ENCODE data around the gene SIRT4. TPM values are rescaled to one million over a fixed set of nuclear protein-coding genes. Genes with fewer than 3 reads are reported as not detected.
A peak's percentile ranks its signal among the peaks of the same experiment; 100 is the strongest.
"Not testable (repeated sequence)": the region's sequence is repeated elsewhere in the genome, so short reads cannot be mapped to it uniquely, and the experiment has no call there.

SIRT4 gene, protein sequence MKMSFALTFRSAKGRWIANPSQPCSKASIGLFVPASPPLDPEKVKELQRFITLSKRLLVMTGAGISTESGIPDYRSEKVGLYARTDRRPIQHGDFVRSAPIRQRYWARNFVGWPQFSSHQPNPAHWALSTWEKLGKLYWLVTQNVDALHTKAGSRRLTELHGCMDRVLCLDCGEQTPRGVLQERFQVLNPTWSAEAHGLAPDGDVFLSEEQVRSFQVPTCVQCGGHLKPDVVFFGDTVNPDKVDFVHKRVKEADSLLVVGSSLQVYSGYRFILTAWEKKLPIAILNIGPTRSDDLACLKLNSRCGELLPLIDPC
- 0.79 TPM for total RNA-seq
- polyA plus RNA-seq: 1 to 10 TPM in 3 of 4 donors, not detected in 1; 1.1 to 2.8 (median 1.2) TPM

DNA sequence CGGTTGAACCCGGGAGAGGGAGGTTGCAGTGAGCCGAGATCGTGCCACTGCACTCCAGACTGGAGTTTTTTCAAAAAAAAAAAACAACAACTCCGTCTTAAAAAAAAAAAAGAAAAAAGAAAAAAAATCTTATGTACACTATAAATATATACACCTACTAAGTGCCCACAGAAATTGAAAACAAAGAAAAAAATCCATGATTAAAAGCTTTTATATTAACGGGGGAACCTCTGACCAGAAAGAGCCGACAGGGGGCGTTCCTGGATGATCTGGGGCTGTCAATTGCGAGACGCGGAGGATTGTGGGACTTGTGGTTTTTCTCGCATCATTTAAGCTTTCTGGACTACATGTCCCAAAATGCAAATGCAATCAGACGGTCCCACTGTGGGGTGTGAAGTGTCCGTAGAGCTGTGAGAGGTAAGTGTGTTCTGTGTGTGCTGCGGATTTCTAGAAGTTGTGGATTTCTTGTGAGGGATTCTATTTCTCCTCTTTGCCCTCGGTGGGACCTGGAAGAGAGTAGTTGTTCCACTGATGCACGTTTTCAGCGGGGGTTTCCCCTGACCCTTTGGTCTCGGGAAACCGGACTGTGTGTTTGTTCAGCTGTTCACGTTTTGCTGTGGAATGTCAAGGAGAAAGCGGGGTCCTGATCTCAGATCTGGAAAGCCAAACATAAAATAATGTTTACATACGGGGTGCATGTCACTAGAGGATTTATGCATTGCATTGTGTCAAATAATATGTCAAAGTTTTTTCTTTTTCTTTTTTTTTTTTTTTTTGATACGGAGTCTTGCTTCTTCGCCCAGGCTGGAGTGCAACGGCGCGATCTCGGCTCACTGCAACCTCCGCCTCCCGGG lies at the start of gene SIRT4:
Gene SIRT4 (plus strand): TSS at position 360 of the 854 bp plus-strand sequence. CDS start 1,241 bp downstream, outside the sequence.
- Histone ChIP-seq H3K27ac (ENCODE audit: insufficient read depth, low read length, poor library complexity, severe bottlenecking) (peak within 1 kb of the TSS; percentile 65), H3K27me3 (ENCODE audit: control insufficient read depth, insufficient read depth, low read length) (no peaks in the 10 kb centered on the region), H3K9me3 (ENCODE audit: control insufficient read depth in 2 of 2, low read length in 2 of 2) (no peaks in the 10 kb centered on the region), H3K4me3 (ENCODE audit: low read depth, low read length) (peak within 1 kb of the TSS; percentile 98), H3K36me3 (ENCODE audit: control insufficient read depth, insufficient read depth, low read length) (no peaks in the 10 kb centered on the region), H3K4me1 (ENCODE audit: control insufficient read depth, insufficient read depth, low read length, poor library complexity, severe bottlenecking) (peaks cover 13% of the 10 kb centered on the region)
- peak; percentile 84 to 96 (median 90) for DNase-seq
- H3K36me3 Mint-ChIP-seq: no peaks in the 10 kb centered on the region
- no peaks in the 10 kb centered on the region for H3K27me3 Mint-ChIP-seq
- peak; percentile 100 for ATAC-seq (ENCODE audit: low read depth in 2 of 2)
- no peaks in the 10 kb centered on the region for H3K9me3 Mint-ChIP-seq
- H3K4me3 Mint-ChIP-seq: peak within 1 kb of the TSS; percentile 88 to 94 (median 93)
- peak within 1 kb of the TSS; percentile 32 to 91 (median 84) for H3K27ac Mint-ChIP-seq
- H3K4me1 Mint-ChIP-seq: peaks cover 3 to 13% (median 6%) of the 10 kb centered on the region in 4 donors

DNA sequence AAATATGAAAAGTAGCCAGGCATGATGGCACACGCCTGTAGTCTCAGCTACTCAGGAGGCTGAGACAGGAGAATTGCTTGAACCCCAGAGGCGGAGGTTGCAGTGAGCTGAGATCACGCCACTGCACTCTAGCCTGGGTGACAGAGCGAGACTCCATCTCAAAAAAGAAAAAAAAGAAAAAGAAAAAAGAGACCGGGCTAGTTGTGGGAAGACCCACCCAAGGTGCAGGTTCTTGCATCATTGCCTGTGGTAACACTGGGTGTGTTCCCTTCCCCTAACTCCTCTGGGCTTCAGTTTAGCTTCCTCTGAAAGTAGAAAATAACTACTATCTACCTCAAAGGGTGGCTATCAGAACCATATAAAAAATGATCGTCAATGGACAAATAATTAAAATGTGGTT lies 48.8 kb upstream of the SIRT4 start:
- peaks cover 25 to 95% (median 74%) of the 10 kb centered on the region in 4 donors for H3K4me1 Mint-ChIP-seq
- H3K27me3 Mint-ChIP-seq; H3K27me3 ChIP-seq (ENCODE audit: control insufficient read depth, insufficient read depth, low read length); H3K9me3 ChIP-seq (ENCODE audit: control insufficient read depth in 2 of 2, low read length in 2 of 2); H3K9me3 Mint-ChIP-seq; H3K36me3 ChIP-seq (ENCODE audit: control insufficient read depth, insufficient read depth, low read length): not testable (repeated sequence)
- H3K4me3 Mint-ChIP-seq: peak overlapping the region; percentile 76 to 92 (median 84)
- DNase-seq: peak; percentile 13 to 85 (median 74)
- peak; percentile 35 to 37 for ATAC-seq (ENCODE audit: low read depth in 2 of 2)
- peaks cover 95% of the 10 kb centered on the region for H3K4me1 ChIP-seq (ENCODE audit: control insufficient read depth, insufficient read depth, low read length, poor library complexity, severe bottlenecking)
- peak overlapping the region; percentile 82 for H3K27ac ChIP-seq (ENCODE audit: insufficient read depth, low read length, poor library complexity, severe bottlenecking)
- peak overlapping the region; percentile 65 for H3K4me3 ChIP-seq (ENCODE audit: low read depth, low read length)
- peak overlapping the region; percentile 88 to 95 (median 93) for H3K27ac Mint-ChIP-seq
- H3K36me3 Mint-ChIP-seq: peaks cover 17% of the 10 kb centered on the region

DNA sequence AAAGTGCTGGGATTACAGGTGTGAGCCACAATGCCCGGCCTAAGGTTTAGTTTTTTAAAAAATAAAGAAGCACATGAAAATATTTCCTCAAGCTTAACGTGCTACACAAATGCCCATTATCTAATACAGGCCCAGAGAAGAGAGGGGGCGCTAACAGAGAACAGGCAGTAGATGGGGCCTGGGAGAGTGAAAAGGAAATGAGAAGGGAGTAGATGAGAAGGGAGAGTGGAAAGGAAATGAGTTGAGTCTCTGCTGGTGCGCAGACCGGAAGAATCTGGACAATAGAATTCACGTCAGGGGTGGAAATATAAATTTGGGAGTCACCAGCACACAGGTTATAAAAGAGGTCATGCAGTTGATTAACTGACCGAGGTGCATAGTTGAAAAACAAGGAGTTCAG lies 47.3 kb upstream of the SIRT4 start:
- Mint-ChIP-seq H3K27me3 (no peaks in the 10 kb centered on the region), H3K36me3 (peaks cover 15% of the 10 kb centered on the region), H3K4me3 (peak overlapping the region; percentile 47 to 83 (median 66)), H3K4me1 (peaks cover 29 to 96% (median 70%) of the 10 kb centered on the region in 4 donors), H3K9me3 (no peaks in the 10 kb centered on the region), H3K27ac (peak overlapping the region; percentile 78 to 94 (median 88))
- H3K27ac ChIP-seq (ENCODE audit: insufficient read depth, low read length, poor library complexity, severe bottlenecking): peak overlapping the region; percentile 82
- no peak for ATAC-seq (ENCODE audit: low read depth in 2 of 2)
- no peak for DNase-seq
- H3K9me3 ChIP-seq (ENCODE audit: control insufficient read depth in 2 of 2, low read length in 2 of 2): no peaks in the 10 kb centered on the region
- H3K36me3 ChIP-seq (ENCODE audit: control insufficient read depth, insufficient read depth, low read length): peaks cover 3% of the 10 kb centered on the region
- peak overlapping the region; percentile 26 for H3K4me3 ChIP-seq (ENCODE audit: low read depth, low read length)
- H3K27me3 ChIP-seq (ENCODE audit: control insufficient read depth, insufficient read depth, low read length): no peaks in the 10 kb centered on the region
- peaks cover 94% of the 10 kb centered on the region for H3K4me1 ChIP-seq (ENCODE audit: control insufficient read depth, insufficient read depth, low read length, poor library complexity, severe bottlenecking)

DNA sequence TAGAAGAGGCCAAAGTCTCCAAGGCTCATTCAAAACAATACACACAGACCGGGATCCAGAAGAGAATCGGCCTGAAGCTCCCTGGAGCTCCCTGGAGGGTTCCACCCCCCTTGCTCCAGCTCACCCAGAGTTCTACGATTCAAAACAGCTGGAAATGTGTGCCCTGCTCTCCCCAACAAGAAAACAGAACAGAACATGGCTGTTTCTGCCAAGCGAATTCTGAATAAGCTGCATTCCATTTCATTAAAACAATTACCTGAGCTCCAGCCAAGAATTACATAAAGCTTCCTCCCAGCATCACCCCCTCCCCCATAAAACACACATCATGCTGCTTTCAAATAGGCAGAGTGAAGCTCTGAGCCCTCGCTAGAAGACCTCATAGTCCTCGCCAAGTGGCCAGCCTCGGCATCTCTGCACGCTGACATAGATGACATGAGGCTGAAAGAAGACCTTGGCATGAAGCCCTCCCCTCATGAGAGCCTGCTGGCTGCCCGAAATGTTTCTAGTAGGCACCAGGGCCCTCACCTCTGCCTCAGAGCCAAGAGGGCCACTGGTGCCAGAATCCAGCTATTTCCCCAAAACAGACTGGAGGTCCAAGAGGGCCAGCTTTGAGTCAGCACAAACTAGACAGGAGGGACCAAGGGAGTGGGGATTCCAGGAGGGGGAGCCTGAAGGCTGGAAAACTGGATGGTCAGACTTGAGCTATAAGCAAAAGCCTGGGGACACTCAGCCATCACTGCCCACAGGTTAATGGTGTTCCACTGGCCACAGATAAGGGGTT lies 44.9 kb upstream of the SIRT4 start:
- ATAC-seq (ENCODE audit: low read depth in 2 of 2) (no peak), DNase-seq (no peak)
- Mint-ChIP-seq H3K27me3 (no peaks in the 10 kb centered on the region), H3K4me1 (peaks cover 26 to 96% (median 74%) of the 10 kb centered on the region in 4 donors), H3K9me3 (no peaks in the 10 kb centered on the region), H3K4me3 (peak overlapping the region in 3 of 4 donors; percentile 39 to 85 (median 46)), H3K36me3 (peaks cover 23% of the 10 kb centered on the region), H3K27ac (peak overlapping the region; percentile 87 to 91 (median 91))
- no peaks in the 10 kb centered on the region for H3K9me3 ChIP-seq (ENCODE audit: control insufficient read depth in 2 of 2, low read length in 2 of 2)
- peak overlapping the region; percentile 43 for H3K27ac ChIP-seq (ENCODE audit: insufficient read depth, low read length, poor library complexity, severe bottlenecking)
- H3K4me3 ChIP-seq (ENCODE audit: low read depth, low read length): no peak overlapping the region
- peaks cover 3% of the 10 kb centered on the region for H3K36me3 ChIP-seq (ENCODE audit: control insufficient read depth, insufficient read depth, low read length)
- no peaks in the 10 kb centered on the region for H3K27me3 ChIP-seq (ENCODE audit: control insufficient read depth, insufficient read depth, low read length)
- peaks cover 93% of the 10 kb centered on the region for H3K4me1 ChIP-seq (ENCODE audit: control insufficient read depth, insufficient read depth, low read length, poor library complexity, severe bottlenecking)

DNA sequence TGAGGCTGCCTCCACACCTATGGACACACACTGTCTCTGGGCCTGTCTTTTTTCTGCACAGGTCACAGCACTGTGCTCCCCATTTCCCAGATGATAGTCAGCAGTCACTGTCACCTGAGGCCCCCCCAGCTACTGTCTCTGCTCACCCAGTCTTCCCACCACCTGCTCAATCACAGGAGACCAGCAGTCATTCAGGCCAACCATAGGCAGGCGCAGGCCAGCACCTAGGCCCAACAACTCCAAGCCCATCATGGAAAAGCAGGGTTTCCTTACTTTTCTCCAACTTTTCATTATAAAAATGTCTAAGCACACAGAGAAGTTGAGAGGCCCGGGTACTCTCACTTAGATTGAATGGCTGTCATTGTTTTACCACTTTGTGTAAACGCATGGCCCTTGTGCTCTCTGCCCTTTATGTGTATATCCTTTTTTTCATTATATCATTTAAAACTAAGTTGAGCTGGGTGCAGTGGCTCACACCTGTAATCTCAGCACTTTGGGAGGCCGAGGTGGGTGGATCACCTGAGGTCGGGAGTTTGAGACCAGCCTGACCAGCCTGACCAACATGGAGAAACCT lies 43.7 kb upstream of the SIRT4 start:
- H3K27ac Mint-ChIP-seq: peak overlapping the region; percentile 89 to 94 (median 91)
- peak overlapping the region; percentile 47 to 72 (median 62) for H3K4me3 Mint-ChIP-seq
- H3K36me3 ChIP-seq (ENCODE audit: control insufficient read depth, insufficient read depth, low read length): peaks cover 3% of the 10 kb centered on the region
- H3K27me3 ChIP-seq (ENCODE audit: control insufficient read depth, insufficient read depth, low read length): no peaks in the 10 kb centered on the region
- no peak for DNase-seq
- H3K4me3 ChIP-seq (ENCODE audit: low read depth, low read length): no peak overlapping the region
- no peaks in the 10 kb centered on the region for H3K9me3 Mint-ChIP-seq
- H3K9me3 ChIP-seq (ENCODE audit: control insufficient read depth in 2 of 2, low read length in 2 of 2): no peaks in the 10 kb centered on the region
- no peaks in the 10 kb centered on the region for H3K27me3 Mint-ChIP-seq
- no peak for ATAC-seq (ENCODE audit: low read depth in 2 of 2)
- H3K4me1 Mint-ChIP-seq: peaks cover 28 to 96% (median 75%) of the 10 kb centered on the region in 4 donors
- peaks cover 93% of the 10 kb centered on the region for H3K4me1 ChIP-seq (ENCODE audit: control insufficient read depth, insufficient read depth, low read length, poor library complexity, severe bottlenecking)
- peaks cover 29% of the 10 kb centered on the region for H3K36me3 Mint-ChIP-seq
- H3K27ac ChIP-seq (ENCODE audit: insufficient read depth, low read length, poor library complexity, severe bottlenecking): peak overlapping the region; percentile 43

DNA sequence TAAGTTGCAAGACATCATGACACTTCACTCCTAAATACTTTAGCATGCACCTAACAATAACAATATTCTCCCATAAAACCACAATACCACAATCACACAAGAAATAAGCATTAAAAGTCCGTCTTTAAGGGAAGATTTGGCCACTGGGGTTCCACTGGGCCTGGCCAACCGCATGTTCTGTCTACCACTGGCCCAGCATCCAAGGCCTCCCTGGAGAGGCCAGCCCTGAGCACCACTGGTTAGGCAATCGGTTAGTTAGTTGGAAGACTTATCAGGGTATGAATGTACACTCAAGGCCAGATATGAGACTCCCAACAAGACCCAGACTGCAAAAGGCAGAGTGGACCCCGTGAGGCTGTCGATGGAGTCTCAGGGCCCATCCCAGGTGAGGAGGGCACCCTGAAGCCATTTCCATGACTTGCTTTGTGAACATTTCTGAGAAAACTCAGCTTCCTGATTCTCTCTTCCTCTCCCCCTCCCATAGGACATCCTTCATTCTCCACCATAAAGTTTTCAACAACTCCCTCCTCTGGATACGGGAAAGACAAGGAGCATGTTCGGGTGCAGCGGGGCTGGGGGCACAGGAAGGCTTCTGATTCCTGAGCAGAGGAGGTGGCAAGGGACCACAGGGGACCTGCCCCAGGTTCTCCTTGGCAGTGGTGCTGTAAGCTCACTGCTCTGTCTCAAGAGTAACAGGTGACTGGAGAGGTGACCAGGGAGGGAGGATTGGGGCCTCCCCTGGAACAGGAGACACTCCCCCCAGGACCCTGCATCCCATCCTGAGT lies 42.5 kb upstream of the SIRT4 start:
- H3K27me3 Mint-ChIP-seq: no peaks in the 10 kb centered on the region
- peak overlapping the region; percentile 53 to 92 (median 88) for H3K27ac Mint-ChIP-seq
- DNase-seq (no peak), ATAC-seq (ENCODE audit: low read depth in 2 of 2) (no peak)
- H3K36me3 ChIP-seq (ENCODE audit: control insufficient read depth, insufficient read depth, low read length): peaks cover 3% of the 10 kb centered on the region
- no peaks in the 10 kb centered on the region for H3K9me3 ChIP-seq (ENCODE audit: control insufficient read depth in 2 of 2, low read length in 2 of 2)
- peaks cover 31% of the 10 kb centered on the region for H3K36me3 Mint-ChIP-seq
- peaks cover 93% of the 10 kb centered on the region for H3K4me1 ChIP-seq (ENCODE audit: control insufficient read depth, insufficient read depth, low read length, poor library complexity, severe bottlenecking)
- H3K4me3 ChIP-seq (ENCODE audit: low read depth, low read length): no peak overlapping the region
- peak overlapping the region; percentile 25 for H3K27ac ChIP-seq (ENCODE audit: insufficient read depth, low read length, poor library complexity, severe bottlenecking)
- H3K4me1 Mint-ChIP-seq: peaks cover 29 to 96% (median 75%) of the 10 kb centered on the region in 4 donors
- no peaks in the 10 kb centered on the region for H3K27me3 ChIP-seq (ENCODE audit: control insufficient read depth, insufficient read depth, low read length)
- no peaks in the 10 kb centered on the region for H3K9me3 Mint-ChIP-seq
- H3K4me3 Mint-ChIP-seq: peak overlapping the region; percentile 46 to 97 (median 66)

Data from CD4-positive, CD25-positive, alpha-beta regulatory T cell (primary cell).